Embryonic facial prominence (tissue), 1 donor: Measurements from ENCODE around the gene PCTP.

ENCODE experiments used
- DNase-seq: peaks from one replicate; pipeline ENCODE4 v3.0.0-alpha.2; 2016; ENCODE audit errors: extremely low spot score

PCTP gene

GRCh38 chr17:55727920-55728319 is 22.9 kb upstream of the PCTP start:
- DNase-seq = no peak

DNA sequence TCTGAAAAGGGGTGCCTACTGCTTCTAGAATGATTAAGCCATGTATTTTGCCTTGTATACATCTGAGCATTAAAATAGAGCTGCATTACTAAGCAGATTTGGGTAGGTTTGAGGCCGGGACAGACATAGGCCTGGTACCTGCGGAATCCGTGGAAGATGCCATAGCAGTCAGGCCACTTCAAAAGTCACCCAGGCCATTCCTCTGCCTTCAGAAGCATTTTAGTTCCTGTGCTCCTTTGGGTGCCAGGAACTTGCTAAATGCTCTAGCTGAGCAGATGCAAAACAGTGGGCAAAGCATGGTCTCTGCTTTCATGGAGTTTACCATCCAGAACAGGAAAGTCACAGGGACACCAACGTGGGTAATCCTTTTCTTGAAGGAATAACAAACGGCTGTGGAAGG is 22.5 kb upstream of the PCTP start:
- DNase-seq = no peak

GRCh38 chr17:55728833-55729232 is 22.0 kb upstream of the PCTP start:
- no peak for DNase-seq

DNA sequence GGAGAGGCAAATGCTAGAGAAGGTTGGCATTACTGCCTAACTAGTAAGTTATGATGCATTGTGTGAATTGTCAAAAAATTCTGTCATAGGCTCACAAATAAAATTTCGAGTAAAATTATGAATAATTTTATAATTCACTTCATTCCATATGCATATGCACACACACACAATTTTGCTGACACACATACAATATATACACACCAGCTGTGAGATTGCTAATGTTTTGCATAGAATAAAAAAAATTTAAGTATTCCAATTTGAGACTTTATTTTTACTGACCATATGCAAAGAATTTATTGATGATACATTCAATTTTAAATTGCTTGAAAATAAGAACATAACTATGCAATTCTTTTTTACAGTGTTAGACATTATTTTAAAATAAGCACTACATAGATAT is 21.4 kb upstream of the PCTP start:
- DNase-seq = no peak

DNA sequence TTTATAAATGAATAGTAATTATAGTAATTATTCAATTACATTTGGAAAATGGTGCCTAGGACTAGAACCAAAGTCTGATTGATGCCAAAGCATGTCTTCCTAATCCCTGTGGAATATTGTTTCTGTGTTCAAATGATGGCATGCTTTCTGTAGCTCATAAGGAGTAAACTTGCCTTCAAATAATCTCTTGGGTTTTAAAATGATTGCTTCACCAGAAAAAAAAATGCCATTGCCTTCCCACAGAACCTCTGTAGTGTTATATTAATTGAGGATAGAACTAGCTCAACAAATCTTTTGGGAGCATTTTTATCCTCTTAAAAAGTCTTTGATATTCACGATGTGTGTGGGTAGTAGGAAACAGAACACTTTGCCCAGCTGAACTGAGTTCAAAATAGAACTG is 20.5 kb upstream of the PCTP start:
- DNase-seq = no peak

- DNase-seq = no peak
These were observed 20.0 kb upstream of the PCTP start for GRCh38 chr17:55730808-55731207.

DNA sequence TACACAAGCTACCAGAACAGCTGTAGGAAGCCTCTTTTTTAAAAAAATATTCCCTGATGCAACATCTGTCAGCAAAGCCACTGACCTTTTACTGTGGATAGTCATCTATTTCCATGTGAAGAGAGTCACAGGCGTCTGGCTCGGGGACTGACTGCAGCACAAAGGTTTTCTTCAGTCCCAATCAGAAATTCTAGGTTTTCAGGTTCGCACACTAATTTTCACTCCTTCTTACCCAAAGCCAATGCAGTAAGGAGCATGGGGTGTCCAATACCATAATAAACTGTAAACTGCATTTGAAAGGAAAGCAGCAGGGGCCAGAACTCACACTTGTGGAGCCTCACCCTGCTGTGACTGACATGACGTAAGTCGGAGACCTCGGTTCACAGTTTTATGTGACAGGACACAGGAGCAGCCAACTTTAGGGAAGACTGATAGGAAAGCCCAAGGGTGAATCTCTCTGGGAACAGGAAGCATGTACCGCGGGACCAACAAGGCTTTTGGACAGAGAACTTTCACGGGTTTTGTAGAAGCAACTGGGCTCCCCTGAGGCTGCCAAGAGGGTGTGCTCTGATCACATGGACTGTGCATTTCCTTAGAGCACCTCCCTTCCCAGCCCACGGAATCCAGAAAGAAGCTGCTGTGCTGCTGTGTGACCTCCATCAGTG is 19.1 kb upstream of the PCTP start:
- DNase-seq = no peak

GRCh38 chr17:55734128-55734781 is 16.6 kb upstream of the PCTP start:
- no peak for DNase-seq

- DNase-seq = no peak
These were observed 15.0 kb upstream of the PCTP start for GRCh38 chr17:55735731-55736405.

DNA sequence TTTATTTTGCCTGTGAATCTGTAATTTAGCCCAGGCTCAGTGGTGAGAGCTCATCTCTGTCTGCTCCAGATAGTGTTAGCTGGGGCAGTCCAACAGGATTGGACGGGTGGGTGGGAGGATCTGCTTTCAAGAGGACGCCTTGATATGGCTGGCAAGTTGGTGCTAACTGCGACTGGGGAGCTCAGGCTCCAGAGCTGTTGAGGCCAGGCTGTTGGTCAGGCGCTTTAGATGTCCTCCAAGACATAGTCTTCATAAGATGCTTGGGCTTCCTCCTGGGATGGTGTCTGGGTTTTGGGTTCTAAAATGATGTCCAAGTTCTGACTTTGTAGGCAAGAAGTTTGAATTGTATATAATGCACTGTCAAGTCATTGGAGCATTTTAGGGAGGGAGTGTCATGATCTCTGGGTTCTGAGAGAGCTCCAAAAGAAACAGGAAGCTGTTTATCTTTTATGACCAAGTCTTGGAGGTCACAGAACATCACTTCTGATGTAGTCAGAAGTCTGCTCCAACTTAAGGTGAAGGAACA is 12.8 kb upstream of the PCTP start:
- DNase-seq = no peak

DNA sequence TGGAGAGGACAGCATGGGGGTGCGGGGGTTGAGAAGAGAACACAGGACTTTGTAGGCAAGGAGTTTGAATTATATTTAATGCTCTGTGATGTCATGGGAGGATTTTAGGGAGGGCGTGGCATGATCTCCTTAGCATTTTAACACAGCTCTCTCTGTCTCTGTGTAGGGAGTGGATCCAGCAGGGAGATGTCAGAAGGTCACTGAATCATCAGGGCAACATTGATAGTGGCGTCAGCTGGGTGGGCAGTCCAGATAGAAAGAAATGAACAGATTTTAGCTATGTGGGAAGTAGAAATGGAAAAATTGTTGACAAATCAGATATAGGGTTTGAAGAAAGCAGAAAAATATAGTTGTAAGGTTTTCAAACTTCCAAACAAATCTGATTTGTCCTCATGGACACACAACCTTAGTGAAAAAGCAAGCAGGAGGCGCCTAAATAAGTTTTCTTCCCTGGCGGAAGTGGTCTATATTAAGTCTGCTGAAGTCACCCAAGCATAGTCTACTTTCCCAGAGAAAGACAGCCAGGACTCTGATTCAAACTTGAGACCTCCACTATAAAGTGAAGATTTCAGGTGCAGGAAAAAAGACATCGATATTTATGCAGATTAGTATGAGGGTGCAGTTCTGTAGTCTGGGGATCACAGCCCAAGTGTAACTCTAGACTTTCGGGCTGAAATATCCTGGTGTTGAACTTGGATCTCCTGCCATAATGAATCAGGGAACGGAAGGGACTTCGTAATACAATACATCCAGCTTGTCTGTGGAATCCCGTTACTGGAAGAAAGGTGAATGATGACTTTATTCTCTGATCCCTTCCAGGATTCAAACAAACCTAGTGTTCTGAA is 10.1 kb upstream of the PCTP start:
- no peak for DNase-seq

DNA sequence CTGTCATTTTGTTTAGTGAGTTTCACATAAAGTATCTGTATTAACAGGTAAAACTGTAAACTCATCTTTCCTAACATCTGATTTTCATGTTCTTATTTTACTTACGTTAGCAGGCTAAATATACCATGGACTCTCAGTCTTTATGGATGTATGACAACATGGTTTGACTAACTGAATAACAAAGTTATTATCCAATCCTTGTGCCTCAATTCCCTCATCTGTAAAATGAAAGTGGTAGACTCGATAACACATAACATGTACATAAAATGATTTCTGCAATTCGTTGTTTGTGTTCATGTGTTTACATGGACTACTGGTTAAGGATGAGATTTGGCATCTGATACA is 9.5 kb upstream of the PCTP start:
- no peak for DNase-seq

- no peak for DNase-seq
These were observed 8.4 kb upstream of the PCTP start for GRCh38 chr17:55742272-55743102.

DNA sequence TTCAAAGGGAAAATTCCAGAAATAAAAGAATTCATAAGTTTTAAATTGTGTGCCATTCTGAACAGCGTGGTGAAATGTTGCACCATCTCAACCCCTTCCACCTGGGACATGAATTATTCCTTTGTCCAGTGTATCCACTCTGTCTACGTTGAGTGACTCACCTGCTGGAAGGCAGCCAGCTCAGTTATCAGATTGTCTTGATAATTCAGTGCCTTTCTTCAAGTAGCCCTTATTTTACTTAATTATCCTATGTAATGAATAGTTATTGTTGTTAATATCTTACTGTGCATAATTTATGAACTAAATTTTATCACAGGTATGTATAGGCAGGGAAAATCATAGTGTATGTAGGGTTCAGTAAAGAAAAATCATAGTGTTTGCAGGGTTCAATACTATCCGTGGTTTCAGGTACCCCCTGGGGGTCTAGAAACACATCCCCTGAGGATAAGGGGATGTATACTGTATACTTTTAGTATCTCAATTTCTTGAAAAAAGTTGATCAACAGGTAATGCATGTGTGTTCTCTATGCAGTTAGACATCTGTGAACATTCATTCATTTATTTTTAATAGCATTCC is 7.7 kb upstream of the PCTP start:
- no peak for DNase-seq

DNA sequence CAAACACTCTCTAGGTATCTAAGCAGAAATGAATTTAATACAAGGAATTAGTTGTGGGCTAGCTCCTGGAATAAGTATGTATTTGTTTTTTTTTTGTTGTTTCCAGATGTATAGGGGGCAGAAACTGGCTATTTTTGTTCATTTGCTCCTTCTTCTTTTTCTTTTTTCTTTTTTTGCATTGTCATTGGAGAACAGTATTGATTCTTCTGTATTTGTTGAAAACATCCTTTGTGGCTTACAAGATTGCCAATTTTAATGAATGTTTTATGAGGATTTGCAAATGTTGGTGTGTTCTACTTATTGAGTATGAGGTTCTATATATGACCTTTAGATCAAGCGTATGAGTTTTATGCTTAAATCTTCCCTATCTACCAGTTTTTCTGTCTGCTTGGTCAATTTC is 5.6 kb upstream of the PCTP start:
- DNase-seq = no peak

- DNase-seq = no peak
These were observed 4.4 kb upstream of the PCTP start for GRCh38 chr17:55746466-55746865.

GRCh38 chr17:55747209-55747608 is 3.6 kb upstream of the PCTP start:
- no peak for DNase-seq

GRCh38 chr17:55748841-55749240 is 2.0 kb upstream of the PCTP start:
- DNase-seq = no peak

GRCh38 chr17:55749985-55750384 is 866 bp upstream of the PCTP start:
- DNase-seq = no peak

DNA sequence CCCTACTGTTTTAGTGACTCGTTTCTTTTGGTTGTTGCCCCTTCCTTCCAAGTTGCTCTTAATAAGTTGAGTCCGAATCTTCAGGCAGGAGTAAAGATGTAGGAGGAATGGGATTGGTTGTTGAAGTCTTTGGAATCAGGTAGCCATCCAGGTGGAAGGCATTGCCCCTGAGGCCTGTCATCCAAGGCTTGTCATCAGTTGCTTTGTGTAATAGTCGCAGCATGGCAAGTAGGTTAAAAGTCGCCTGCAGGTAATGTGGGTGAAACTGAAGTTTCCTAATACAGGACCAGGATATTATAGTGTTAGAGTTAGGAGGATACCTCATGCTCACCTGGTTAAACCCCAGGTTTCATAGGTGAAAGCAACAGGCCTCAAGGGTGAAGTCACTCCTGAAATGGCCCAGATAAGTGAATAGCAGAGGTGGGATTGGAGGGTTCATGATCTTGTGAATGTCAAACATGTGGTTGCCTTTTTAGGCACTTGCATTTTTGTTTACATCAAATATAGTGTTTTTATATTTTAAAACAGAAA is 934 bp downstream of the PCTP start:
- no peak for DNase-seq

- no peak for DNase-seq
These were observed 5.8 kb downstream of the PCTP start for GRCh38 chr17:55756689-55757088.
